HG03135 (cell line): ENCODE data around the gene PWWP2A.
"Not testable (repeated sequence)": the region's sequence is repeated elsewhere in the genome, so short reads cannot be mapped to it uniquely, and the experiment has no call there.

Experiments used
- ATAC-seq: cut with Tn5 transposase; IDR thresholded peaks from one replicate; pipeline ENCODE4 v1.9.1; 2021; ENCODE audit warnings: mild to moderate bottlenecking, moderate library complexity; ENCODE audit not compliant: unreplicated experiment

PWWP2A gene

GRCh38 chr5:160119142-160119904, at the start of gene PWWP2A:
PWWP2A (minus strand) TSS chr5:160119450; CDS start chr5:160119388, 62 bp downstream.
- ATAC-seq, result peak; percentile 93

GRCh38 chr5:160167624-160168165, 48.4 kb upstream of the PWWP2A start:
- ATAC-seq, result no peak

GRCh38 chr5:160166973-160167623, 47.8 kb upstream of the PWWP2A start:
- no peak for ATAC-seq

GRCh38 chr5:160166069-160166972, 47.1 kb upstream of the PWWP2A start:
- no peak for ATAC-seq

GRCh38 chr5:160165137-160166068, 46.2 kb upstream of the PWWP2A start:
- ATAC-seq, result no peak

GRCh38 chr5:160162910-160163309, 43.7 kb upstream of the PWWP2A start:
- no peak for ATAC-seq

GRCh38 chr5:160161626-160162025, 42.4 kb upstream of the PWWP2A start:
- no peak for ATAC-seq

- ATAC-seq, result not testable (repeated sequence)
Observed at GRCh38 chr5:160160875-160161274, 41.6 kb upstream of the PWWP2A start.

- ATAC-seq, result no peak
Observed at GRCh38 chr5:160159991-160160792, 40.9 kb upstream of the PWWP2A start.

- ATAC-seq, result no peak
Observed at GRCh38 chr5:160158087-160158486, 38.8 kb upstream of the PWWP2A start.

GRCh38 chr5:160155017-160155750, 35.9 kb upstream of the PWWP2A start:
- no peak for ATAC-seq

- ATAC-seq, result no peak
Observed at GRCh38 chr5:160152901-160153300, 33.7 kb upstream of the PWWP2A start.

GRCh38 chr5:160152287-160152686, 33.0 kb upstream of the PWWP2A start:
- ATAC-seq, result peak; percentile 65

GRCh38 chr5:160151017-160151416, 31.8 kb upstream of the PWWP2A start:
- ATAC-seq, result no peak

GRCh38 chr5:160150381-160150780, 31.1 kb upstream of the PWWP2A start:
- ATAC-seq, result no peak

- ATAC-seq, result not testable (repeated sequence)
Observed at GRCh38 chr5:160144436-160144835, 25.2 kb upstream of the PWWP2A start.

- no peak for ATAC-seq
Observed at GRCh38 chr5:160134332-160134731, 15.1 kb upstream of the PWWP2A start.

GRCh38 chr5:160133918-160134304, 14.7 kb upstream of the PWWP2A start:
- ATAC-seq, result no peak
